ENCODE results near the gene AQP11.
A peak's percentile ranks its signal among the peaks of the same experiment; 100 is the strongest.

- TF ChIP-seq RAD21 (IDR thresholded peaks at IDR 0.05; ENCODE audit: low read length) (no peak), CTCF (conservative IDR thresholded peaks at IDR 0.05; ENCODE audit: low read depth, low read length) (no peak), RCOR1 (IDR thresholded peaks at IDR 0.05; ENCODE audit: insufficient replicate concordance, low read length) (no peak), POLR2A (IDR thresholded peaks at IDR 0.05; ENCODE audit: low read depth, low read length) (no peak), FOS (IDR thresholded peaks at IDR 0.05; ENCODE audit: low read depth, low read length) (no peak), CHD1 (IDR thresholded peaks at IDR 0.05; ENCODE audit: low read depth, low read length) (no peak), CEBPB (IDR thresholded peaks at IDR 0.05; ENCODE audit: low read depth, low read length) (no peak), SMC3 (IDR thresholded peaks at IDR 0.05; ENCODE audit: low read depth, low read length) (no peak), MAZ (IDR thresholded peaks at IDR 0.05; ENCODE audit: borderline replicate concordance, low read depth, low read length) (peak; percentile 30; the same call in 1 of the 2 replicates)
Measured at GRCh38 chr11:77589521-77590193, at the start of gene AQP11.
